H1 (cell line): ENCODE measurements around the gene PTPRD.

Source experiments
- BCL11A ChIP-seq, 2 experiments: IDR thresholded peaks; one replicate each; pipeline ENCODE4 v1.6.1; 2011; ENCODE audit warnings: low read depth in 2 of 2, low read length in 2 of 2, mild to moderate bottlenecking in 2 of 2
- CTCF ChIP-seq, 3 experiments: IDR thresholded peaks; 1 replicate in 2 of 3; 2 replicates in 1 of 3; pipeline versions ENCODE4 v1.5.1 to v1.6.1; 2011; ENCODE audit warnings: low read length in 3 of 3, mild to moderate bottlenecking in 3 of 3, inconsistent platforms in 2 of 3, low read depth in 1 of 3, moderate library complexity in 1 of 3; ENCODE audit not compliant: insufficient read depth in 1 of 3; ENCODE audit errors: control extremely low read depth in 1 of 3
- EP300 ChIP-seq, 2 experiments: IDR thresholded peaks; 1 replicate in 1 of 2; 2 replicates in 1 of 2; pipeline ENCODE4 v1.6.1; 2011 to 2012; ENCODE audit warnings: low read depth in 2 of 2, low read length in 2 of 2, mild to moderate bottlenecking in 2 of 2, borderline replicate concordance in 1 of 2, inconsistent platforms in 1 of 2, moderate library complexity in 1 of 2
- EZH2 ChIP-seq: fragments of 200-600 bp; sonication (generic); IDR thresholded peaks from 2 replicates; pipeline ENCODE4 v1.7.1; 2012; ENCODE audit warnings: low read depth, mild to moderate bottlenecking, moderate library complexity, low read length, inconsistent platforms; ENCODE audit not compliant: severe bottlenecking
- POLR2A ChIP-seq, 2 experiments: IDR thresholded peaks; 1 replicate in 1 of 2; 2 replicates in 1 of 2; pipeline ENCODE4 v1.6.1; 2011; ENCODE audit warnings: low read depth in 2 of 2, low read length in 2 of 2, mild to moderate bottlenecking in 2 of 2; ENCODE audit errors: control extremely low read depth in 1 of 2
- RBBP5 ChIP-seq: IDR thresholded peaks from 2 replicates; pipeline ENCODE4 v1.7.1; 2012; ENCODE audit warnings: low read depth, mild to moderate bottlenecking, inconsistent platforms, low read length, moderate library complexity, borderline replicate concordance
- SP1 ChIP-seq: IDR thresholded peaks from 2 replicates; pipeline ENCODE4 v1.6.1; 2011; ENCODE audit warnings: low read depth, low read length
- SP4 ChIP-seq: IDR thresholded peaks from 2 replicates; pipeline ENCODE4 v1.6.1; 2012; ENCODE audit warnings: low read length, inconsistent platforms

GRCh38 chr9:8268881-8269280 is 2343.9 kb downstream of the PTPRD start:
- TF ChIP-seq CTCF (IDR thresholded peaks at IDR 0.05; ENCODE audit: control extremely low read depth in 1 of 3, insufficient read depth in 1 of 3, low read depth in 1 of 3, low read length in 3 of 3) (no peak), RBBP5 (no peak), EZH2 (no peak), POLR2A (IDR thresholded peaks at IDR 0.05; ENCODE audit: control extremely low read depth in 1 of 2, low read depth in 2 of 2, low read length in 2 of 2) (no peak), SP4 (no peak), SP1 (no peak), BCL11A (IDR thresholded peaks at IDR 0.05; ENCODE audit: low read depth in 2 of 2, low read length in 2 of 2) (no peak), EP300 (IDR thresholded peaks at IDR 0.05; ENCODE audit: borderline replicate concordance in 1 of 2, low read depth in 2 of 2, low read length in 2 of 2) (no peak)
